K562 (cell line): Measurements from ENCODE around the gene RPL26. TPM values are rescaled to one million over a fixed set of nuclear protein-coding genes. Genes with fewer than 3 reads are reported as not detected.

Experiments
- CBX2 ChIP-seq: fragments of 200-600 bp; sonication (generic); IDR thresholded peaks from one replicate; pipeline ENCODE4 v1.6.1; 2012; ENCODE audit warnings: mild to moderate bottlenecking, low read length, inconsistent platforms; ENCODE audit not compliant: insufficient read depth, poor library complexity, severe bottlenecking
- CREBBP ChIP-seq: IDR thresholded peaks from one replicate; pipeline ENCODE4 v1.6.1; 2012; ENCODE audit warnings: low read depth, mild to moderate bottlenecking, control low read depth, inconsistent platforms, low read length
- CREM ChIP-seq: IDR thresholded peaks from 2 replicates; pipeline ENCODE4 v1.6.1; 2014; ENCODE audit warnings: antibody characterized with exemption, low read depth
- FOXJ3 ChIP-seq: sonication (generic); formaldehyde crosslinking; IDR thresholded peaks from 2 replicates; pipeline ENCODE4 v1.4.0; 2020; ENCODE audit warnings: mild to moderate bottlenecking, missing genetic modification reagents
- GATAD2B ChIP-seq: fragments of 450-650 bp; IDR thresholded peaks from 2 replicates; pipeline ENCODE4 v1.6.1; 2017; ENCODE audit warnings: mild to moderate bottlenecking, borderline replicate concordance
- NRF1 ChIP-seq, 2 experiments: fragments of 450-650 bp; IDR thresholded peaks in 1 of 2; conservative IDR thresholded peaks in 1 of 2; 2 replicates each; pipeline ENCODE4 v1.6.1; 2014; ENCODE audit warnings: mild to moderate bottlenecking in 2 of 2
- ZNF232 ChIP-seq: sonication (generic); formaldehyde crosslinking; IDR thresholded peaks from 2 replicates; pipeline ENCODE4 v1.8.0; 2022; ENCODE audit warnings: mild to moderate bottlenecking, missing genetic modification reagents
- polyA plus RNA-seq, 8 experiments: library from polyadenylated mRNA; depleted of rRNA in 4 of 8; stranded (reverse) in 5 of 8; unstranded in 3 of 8; fragments of >200 nt; fragmentation: Nextera tagmentation in 2 of 8; fragmentation: Illumina TruSeq in 1 of 8; extraction: Ambion mirVana in 2 of 8; extraction: Trizol in 1 of 8; gene quantifications; 2 replicates each; pipeline versions ENCODE4 v1.2.1 to v1.2.3, GENCODE V29; 2011 to 2014; ENCODE audit warnings: inconsistent platforms in 1 of 8, missing spikeins in 1 of 8
- total RNA-seq, 7 experiments: library from RNA; depleted of rRNA in 6 of 7; stranded (reverse); fragments of >200 nt in 6 of 7; fragmentation: Illumina TruSeq in 2 of 7; extraction: Trizol in 2 of 7; gene quantifications; 2 replicates each; pipeline versions ENCODE4 v1.2.1 to v1.2.3, GENCODE V29; 2011 to 2021; ENCODE audit warnings: low replicate concordance in 1 of 7
- TF ChIP-seq, protein P1 (sequence below): fragments of 450-650 bp; IDR thresholded peaks from 2 replicates; pipeline ENCODE4 v1.6.1; 2016; ENCODE audit warnings: mild to moderate bottlenecking, moderate library complexity
- TF ChIP-seq, protein P2 (sequence below): sonication (generic); formaldehyde crosslinking; IDR thresholded peaks from 2 replicates; pipeline ENCODE4 v1.9.0; 2022; ENCODE audit warnings: mild to moderate bottlenecking, missing genetic modification reagents
- TF ChIP-seq, protein P3 (sequence below): fragments of 250-450 bp; sonication (Bioruptor Pico); IDR thresholded peaks from 2 replicates; pipeline ENCODE4 v1.4.0; 2020
- TF ChIP-seq, protein P4 (sequence below): fragments of 250-450 bp; sonication (Bioruptor Pico); IDR thresholded peaks from 2 replicates; pipeline ENCODE4 v1.5.0; 2020; ENCODE audit warnings: mild to moderate bottlenecking, borderline replicate concordance

Gene RPL26
- total and polyA plus RNA-seq, 9 of the 15 experiments (the other 6 are each of a cell fraction or from before 2014, with no cell fraction given), result 1,474 to 4,074 (median 2,904) TPM

DNA sequence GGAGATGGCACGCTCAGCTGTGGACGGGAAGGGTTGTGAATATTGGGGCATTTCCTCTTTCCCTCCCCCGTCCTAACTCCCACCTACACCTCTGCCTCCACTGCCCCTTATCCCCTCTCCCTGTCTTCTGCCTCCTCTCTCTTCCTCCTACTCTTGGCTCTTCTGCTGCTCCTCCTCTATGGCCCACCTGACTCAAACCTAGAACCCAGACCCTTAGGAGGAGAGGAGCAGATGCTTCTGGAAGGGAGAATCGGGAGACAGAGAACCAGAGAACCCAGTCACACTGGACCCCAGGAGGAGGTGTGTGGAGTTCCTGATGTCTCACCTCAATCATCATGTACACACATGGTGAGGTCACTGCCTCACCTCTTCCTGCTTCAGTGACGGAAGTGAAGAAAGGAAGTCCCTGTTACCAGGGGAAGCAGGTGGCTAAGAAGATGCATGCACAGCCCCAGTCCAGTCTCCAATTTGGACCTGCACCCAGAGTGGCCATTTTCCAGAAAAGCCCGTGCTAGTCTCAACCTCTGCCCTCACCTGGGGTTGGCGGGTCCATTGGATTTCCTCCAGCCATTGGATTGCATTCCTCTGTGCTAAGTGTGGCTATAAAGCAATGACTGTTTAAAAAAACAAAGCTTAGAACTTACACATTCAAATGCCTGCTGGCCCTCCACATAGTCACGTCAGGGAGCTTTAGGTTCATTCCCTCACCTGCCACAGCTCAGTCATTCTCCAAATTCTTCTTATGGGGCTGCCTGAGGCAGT, 10.7 kb upstream of the RPL26 start (continued):
- TF ChIP-seq, protein P1, sequence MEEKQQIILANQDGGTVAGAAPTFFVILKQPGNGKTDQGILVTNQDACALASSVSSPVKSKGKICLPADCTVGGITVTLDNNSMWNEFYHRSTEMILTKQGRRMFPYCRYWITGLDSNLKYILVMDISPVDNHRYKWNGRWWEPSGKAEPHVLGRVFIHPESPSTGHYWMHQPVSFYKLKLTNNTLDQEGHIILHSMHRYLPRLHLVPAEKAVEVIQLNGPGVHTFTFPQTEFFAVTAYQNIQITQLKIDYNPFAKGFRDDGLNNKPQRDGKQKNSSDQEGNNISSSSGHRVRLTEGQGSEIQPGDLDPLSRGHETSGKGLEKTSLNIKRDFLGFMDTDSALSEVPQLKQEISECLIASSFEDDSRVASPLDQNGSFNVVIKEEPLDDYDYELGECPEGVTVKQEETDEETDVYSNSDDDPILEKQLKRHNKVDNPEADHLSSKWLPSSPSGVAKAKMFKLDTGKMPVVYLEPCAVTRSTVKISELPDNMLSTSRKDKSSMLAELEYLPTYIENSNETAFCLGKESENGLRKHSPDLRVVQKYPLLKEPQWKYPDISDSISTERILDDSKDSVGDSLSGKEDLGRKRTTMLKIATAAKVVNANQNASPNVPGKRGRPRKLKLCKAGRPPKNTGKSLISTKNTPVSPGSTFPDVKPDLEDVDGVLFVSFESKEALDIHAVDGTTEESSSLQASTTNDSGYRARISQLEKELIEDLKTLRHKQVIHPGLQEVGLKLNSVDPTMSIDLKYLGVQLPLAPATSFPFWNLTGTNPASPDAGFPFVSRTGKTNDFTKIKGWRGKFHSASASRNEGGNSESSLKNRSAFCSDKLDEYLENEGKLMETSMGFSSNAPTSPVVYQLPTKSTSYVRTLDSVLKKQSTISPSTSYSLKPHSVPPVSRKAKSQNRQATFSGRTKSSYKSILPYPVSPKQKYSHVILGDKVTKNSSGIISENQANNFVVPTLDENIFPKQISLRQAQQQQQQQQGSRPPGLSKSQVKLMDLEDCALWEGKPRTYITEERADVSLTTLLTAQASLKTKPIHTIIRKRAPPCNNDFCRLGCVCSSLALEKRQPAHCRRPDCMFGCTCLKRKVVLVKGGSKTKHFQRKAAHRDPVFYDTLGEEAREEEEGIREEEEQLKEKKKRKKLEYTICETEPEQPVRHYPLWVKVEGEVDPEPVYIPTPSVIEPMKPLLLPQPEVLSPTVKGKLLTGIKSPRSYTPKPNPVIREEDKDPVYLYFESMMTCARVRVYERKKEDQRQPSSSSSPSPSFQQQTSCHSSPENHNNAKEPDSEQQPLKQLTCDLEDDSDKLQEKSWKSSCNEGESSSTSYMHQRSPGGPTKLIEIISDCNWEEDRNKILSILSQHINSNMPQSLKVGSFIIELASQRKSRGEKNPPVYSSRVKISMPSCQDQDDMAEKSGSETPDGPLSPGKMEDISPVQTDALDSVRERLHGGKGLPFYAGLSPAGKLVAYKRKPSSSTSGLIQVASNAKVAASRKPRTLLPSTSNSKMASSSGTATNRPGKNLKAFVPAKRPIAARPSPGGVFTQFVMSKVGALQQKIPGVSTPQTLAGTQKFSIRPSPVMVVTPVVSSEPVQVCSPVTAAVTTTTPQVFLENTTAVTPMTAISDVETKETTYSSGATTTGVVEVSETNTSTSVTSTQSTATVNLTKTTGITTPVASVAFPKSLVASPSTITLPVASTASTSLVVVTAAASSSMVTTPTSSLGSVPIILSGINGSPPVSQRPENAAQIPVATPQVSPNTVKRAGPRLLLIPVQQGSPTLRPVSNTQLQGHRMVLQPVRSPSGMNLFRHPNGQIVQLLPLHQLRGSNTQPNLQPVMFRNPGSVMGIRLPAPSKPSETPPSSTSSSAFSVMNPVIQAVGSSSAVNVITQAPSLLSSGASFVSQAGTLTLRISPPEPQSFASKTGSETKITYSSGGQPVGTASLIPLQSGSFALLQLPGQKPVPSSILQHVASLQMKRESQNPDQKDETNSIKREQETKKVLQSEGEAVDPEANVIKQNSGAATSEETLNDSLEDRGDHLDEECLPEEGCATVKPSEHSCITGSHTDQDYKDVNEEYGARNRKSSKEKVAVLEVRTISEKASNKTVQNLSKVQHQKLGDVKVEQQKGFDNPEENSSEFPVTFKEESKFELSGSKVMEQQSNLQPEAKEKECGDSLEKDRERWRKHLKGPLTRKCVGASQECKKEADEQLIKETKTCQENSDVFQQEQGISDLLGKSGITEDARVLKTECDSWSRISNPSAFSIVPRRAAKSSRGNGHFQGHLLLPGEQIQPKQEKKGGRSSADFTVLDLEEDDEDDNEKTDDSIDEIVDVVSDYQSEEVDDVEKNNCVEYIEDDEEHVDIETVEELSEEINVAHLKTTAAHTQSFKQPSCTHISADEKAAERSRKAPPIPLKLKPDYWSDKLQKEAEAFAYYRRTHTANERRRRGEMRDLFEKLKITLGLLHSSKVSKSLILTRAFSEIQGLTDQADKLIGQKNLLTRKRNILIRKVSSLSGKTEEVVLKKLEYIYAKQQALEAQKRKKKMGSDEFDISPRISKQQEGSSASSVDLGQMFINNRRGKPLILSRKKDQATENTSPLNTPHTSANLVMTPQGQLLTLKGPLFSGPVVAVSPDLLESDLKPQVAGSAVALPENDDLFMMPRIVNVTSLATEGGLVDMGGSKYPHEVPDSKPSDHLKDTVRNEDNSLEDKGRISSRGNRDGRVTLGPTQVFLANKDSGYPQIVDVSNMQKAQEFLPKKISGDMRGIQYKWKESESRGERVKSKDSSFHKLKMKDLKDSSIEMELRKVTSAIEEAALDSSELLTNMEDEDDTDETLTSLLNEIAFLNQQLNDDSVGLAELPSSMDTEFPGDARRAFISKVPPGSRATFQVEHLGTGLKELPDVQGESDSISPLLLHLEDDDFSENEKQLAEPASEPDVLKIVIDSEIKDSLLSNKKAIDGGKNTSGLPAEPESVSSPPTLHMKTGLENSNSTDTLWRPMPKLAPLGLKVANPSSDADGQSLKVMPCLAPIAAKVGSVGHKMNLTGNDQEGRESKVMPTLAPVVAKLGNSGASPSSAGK, result no peak
- TF ChIP-seq GATAD2B, result no peak
- no peak for TF ChIP-seq CREM
- no peak for TF ChIP-seq CREBBP
- TF ChIP-seq, protein P2, sequence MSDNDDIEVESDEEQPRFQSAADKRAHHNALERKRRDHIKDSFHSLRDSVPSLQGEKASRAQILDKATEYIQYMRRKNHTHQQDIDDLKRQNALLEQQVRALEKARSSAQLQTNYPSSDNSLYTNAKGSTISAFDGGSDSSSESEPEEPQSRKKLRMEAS, result no peak
- no peak for TF ChIP-seq CBX2
- TF ChIP-seq, protein P3, sequence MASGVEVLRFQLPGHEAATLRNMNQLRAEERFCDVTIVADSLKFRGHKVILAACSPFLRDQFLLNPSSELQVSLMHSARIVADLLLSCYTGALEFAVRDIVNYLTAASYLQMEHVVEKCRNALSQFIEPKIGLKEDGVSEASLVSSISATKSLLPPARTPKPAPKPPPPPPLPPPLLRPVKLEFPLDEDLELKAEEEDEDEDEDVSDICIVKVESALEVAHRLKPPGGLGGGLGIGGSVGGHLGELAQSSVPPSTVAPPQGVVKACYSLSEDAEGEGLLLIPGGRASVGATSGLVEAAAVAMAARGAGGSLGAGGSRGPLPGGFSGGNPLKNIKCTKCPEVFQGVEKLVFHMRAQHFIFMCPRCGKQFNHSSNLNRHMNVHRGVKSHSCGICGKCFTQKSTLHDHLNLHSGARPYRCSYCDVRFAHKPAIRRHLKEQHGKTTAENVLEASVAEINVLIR (CRISPR knock-in tag), result no peak
- TF ChIP-seq, protein P4, sequence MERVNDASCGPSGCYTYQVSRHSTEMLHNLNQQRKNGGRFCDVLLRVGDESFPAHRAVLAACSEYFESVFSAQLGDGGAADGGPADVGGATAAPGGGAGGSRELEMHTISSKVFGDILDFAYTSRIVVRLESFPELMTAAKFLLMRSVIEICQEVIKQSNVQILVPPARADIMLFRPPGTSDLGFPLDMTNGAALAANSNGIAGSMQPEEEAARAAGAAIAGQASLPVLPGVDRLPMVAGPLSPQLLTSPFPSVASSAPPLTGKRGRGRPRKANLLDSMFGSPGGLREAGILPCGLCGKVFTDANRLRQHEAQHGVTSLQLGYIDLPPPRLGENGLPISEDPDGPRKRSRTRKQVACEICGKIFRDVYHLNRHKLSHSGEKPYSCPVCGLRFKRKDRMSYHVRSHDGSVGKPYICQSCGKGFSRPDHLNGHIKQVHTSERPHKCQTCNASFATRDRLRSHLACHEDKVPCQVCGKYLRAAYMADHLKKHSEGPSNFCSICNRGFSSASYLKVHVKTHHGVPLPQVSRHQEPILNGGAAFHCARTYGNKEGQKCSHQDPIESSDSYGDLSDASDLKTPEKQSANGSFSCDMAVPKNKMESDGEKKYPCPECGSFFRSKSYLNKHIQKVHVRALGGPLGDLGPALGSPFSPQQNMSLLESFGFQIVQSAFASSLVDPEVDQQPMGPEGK (CRISPR knock-in tag), result no peak
- no peak for TF ChIP-seq NRF1 (conservative IDR thresholded peaks at IDR 0.05 in 1 of 2, IDR thresholded peaks at IDR 0.05 in 1 of 2)
- no peak for TF ChIP-seq ZNF232 (CRISPR knock-in tag)
- TF ChIP-seq FOXJ3, result no peak
